ENCODE data around the gene KLKB1.

Gene KLKB1

GRCh38 chr4:186201535-186202230, 25.6 kb upstream of the KLKB1 start:
- no peaks in the 10 kb centered on the region for H3K4me1 ChIP-seq (ENCODE audit: control insufficient read depth in 1 of 2, insufficient read depth in 1 of 2, low read depth in 1 of 2, low read length in 1 of 2)
- no peak for TF ChIP-seq CTCF (IDR thresholded peaks at IDR 0.05)
- no peak overlapping the region for H3K27ac ChIP-seq
- no peaks in the 10 kb centered on the region for H3K9me3 ChIP-seq
- no peak overlapping the region for H3K4me3 ChIP-seq (ENCODE audit: low read depth in 1 of 2, low read length in 1 of 2)
- H3K27me3 ChIP-seq = no peaks in the 10 kb centered on the region
- no peaks in the 10 kb centered on the region for H3K36me3 ChIP-seq

GRCh38 chr4:186202490-186203140, 24.7 kb upstream of the KLKB1 start:
- TF ChIP-seq CTCF (IDR thresholded peaks at IDR 0.05) = no peak
- H3K9me3 ChIP-seq = no peaks in the 10 kb centered on the region
- H3K36me3 ChIP-seq = no peaks in the 10 kb centered on the region
- H3K27me3 ChIP-seq = no peaks in the 10 kb centered on the region
- no peak overlapping the region for H3K27ac ChIP-seq
- no peak overlapping the region for H3K4me3 ChIP-seq (ENCODE audit: low read depth in 1 of 2, low read length in 1 of 2)
- no peaks in the 10 kb centered on the region for H3K4me1 ChIP-seq (ENCODE audit: control insufficient read depth in 1 of 2, insufficient read depth in 1 of 2, low read depth in 1 of 2, low read length in 1 of 2)

GRCh38 chr4:186203406-186203805, 23.9 kb upstream of the KLKB1 start:
- Histone ChIP-seq H3K9me3 (no peaks in the 10 kb centered on the region), H3K4me3 (ENCODE audit: low read depth in 1 of 2, low read length in 1 of 2) (no peak overlapping the region), H3K27me3 (no peaks in the 10 kb centered on the region), H3K4me1 (ENCODE audit: control insufficient read depth in 1 of 2, insufficient read depth in 1 of 2, low read depth in 1 of 2, low read length in 1 of 2) (no peaks in the 10 kb centered on the region), H3K27ac (no peak overlapping the region), H3K36me3 (no peaks in the 10 kb centered on the region)
- no peak for TF ChIP-seq CTCF (IDR thresholded peaks at IDR 0.05)

- no peak overlapping the region for H3K4me3 ChIP-seq (ENCODE audit: low read depth in 1 of 2, low read length in 1 of 2)
- no peak overlapping the region for H3K27ac ChIP-seq
- H3K27me3 ChIP-seq = no peaks in the 10 kb centered on the region
- no peaks in the 10 kb centered on the region for H3K36me3 ChIP-seq
- TF ChIP-seq CTCF (IDR thresholded peaks at IDR 0.05) = no peak
- no peaks in the 10 kb centered on the region for H3K9me3 ChIP-seq
- no peaks in the 10 kb centered on the region for H3K4me1 ChIP-seq (ENCODE audit: control insufficient read depth in 1 of 2, insufficient read depth in 1 of 2, low read depth in 1 of 2, low read length in 1 of 2)
Measured at GRCh38 chr4:186204103-186204559, 23.2 kb upstream of the KLKB1 start.

- Histone ChIP-seq H3K9me3 (no peaks in the 10 kb centered on the region), H3K4me3 (ENCODE audit: low read depth in 1 of 2, low read length in 1 of 2) (no peak overlapping the region), H3K27ac (no peak overlapping the region), H3K36me3 (no peaks in the 10 kb centered on the region), H3K27me3 (no peaks in the 10 kb centered on the region), H3K4me1 (ENCODE audit: control insufficient read depth in 1 of 2, insufficient read depth in 1 of 2, low read depth in 1 of 2, low read length in 1 of 2) (no peaks in the 10 kb centered on the region)
- no peak for TF ChIP-seq CTCF (IDR thresholded peaks at IDR 0.05)
Measured at GRCh38 chr4:186204686-186205085, 22.6 kb upstream of the KLKB1 start.

Measured in neutrophil (primary cell).